RWPE1 (cell line): Measurements from ENCODE around the gene MAP3K4.

ENCODE experiments used
- CTCF ChIA-PET: fragments of 350-600 bp; sonication (Branson Sonifier 250); formaldehyde crosslinking; extraction: SDS; loops from one replicate; lab custom pipeline; 2021; lab: Yijun Ruan, JAX
- POLR2A ChIA-PET: fragments of 400-600 bp; formaldehyde crosslinking; extraction: SDS; loops from one replicate; lab custom pipeline; 2020; ENCODE audit warnings: antibody characterized with exemption; ENCODE audit not compliant: low non-redundant PET; lab: Yijun Ruan, JAX
- DNase-seq: peaks from one replicate; pipeline ENCODE4 v3.0.0; 2012; ENCODE audit warnings: low spot score
- H3K27ac ChIP-seq: fragments of 450-650 bp; 2 replicates; pipeline ENCODE4 v1.5.1; 2017
- TF ChIP-seq, protein P1 (sequence below): fragments of 450-650 bp; conservative IDR thresholded peaks from 2 replicates; pipeline ENCODE4 v1.5.1; 2017; ENCODE audit warnings: low read depth, mild to moderate bottlenecking

The MAP3K4 gene

DNA sequence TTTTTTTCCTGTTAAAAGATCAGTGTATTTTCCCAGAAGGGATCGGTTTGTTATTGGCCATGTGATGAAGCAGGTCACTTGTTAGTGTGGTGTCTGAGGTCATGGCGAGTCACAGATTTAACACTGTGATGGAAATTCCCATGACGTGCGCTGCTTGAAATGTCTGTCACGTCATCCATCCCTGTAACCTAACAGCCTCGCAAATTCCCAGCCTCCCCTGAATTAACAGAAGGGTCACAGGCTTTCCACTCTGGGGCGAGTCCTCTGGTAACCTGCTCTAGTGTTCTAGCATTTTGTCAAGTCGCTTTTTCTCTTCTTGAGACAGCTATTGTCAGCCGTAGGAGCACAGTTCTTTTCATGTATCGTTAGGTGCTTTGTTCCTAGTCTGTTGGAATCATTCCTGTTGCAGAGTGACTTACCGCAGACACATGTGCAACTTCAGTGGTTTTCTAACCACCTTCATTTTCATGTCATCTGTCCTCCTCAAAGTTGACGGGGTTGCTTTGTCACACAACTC lies 137.2 kb downstream of the MAP3K4 start:
- DNase-seq, result no peak
- H3K27ac ChIP-seq, result no peak overlapping the region
- ChIA-PET POLR2A (no interaction called here), CTCF (interaction anchor here (0.6 kb wide), 1 partner anchor 78 kb away, joined by 4 read pairs; no protein-coding TSS in a partner anchor)
- TF ChIP-seq, protein P1, sequence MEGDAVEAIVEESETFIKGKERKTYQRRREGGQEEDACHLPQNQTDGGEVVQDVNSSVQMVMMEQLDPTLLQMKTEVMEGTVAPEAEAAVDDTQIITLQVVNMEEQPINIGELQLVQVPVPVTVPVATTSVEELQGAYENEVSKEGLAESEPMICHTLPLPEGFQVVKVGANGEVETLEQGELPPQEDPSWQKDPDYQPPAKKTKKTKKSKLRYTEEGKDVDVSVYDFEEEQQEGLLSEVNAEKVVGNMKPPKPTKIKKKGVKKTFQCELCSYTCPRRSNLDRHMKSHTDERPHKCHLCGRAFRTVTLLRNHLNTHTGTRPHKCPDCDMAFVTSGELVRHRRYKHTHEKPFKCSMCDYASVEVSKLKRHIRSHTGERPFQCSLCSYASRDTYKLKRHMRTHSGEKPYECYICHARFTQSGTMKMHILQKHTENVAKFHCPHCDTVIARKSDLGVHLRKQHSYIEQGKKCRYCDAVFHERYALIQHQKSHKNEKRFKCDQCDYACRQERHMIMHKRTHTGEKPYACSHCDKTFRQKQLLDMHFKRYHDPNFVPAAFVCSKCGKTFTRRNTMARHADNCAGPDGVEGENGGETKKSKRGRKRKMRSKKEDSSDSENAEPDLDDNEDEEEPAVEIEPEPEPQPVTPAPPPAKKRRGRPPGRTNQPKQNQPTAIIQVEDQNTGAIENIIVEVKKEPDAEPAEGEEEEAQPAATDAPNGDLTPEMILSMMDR, result no peak

DNA sequence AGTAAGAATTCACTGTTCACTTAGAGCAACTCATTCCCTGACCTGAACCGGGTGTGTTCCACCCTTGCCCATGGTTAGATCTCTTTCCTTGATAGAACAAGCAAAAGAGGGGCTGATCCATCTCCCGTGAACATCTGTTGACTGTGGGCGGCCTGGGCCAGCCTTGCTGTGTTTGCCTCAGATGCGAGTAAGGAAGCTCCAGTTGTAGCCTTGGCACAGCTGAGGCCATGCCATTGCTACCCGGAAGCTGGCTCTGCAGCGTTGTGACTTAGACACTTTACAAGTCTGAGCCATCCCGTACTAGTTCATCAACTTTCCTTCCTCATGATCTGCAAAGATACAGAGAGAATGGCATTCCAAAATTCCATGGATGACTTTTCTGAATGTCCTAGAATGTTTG lies 139.0 kb downstream of the MAP3K4 start:
- H3K27ac ChIP-seq, result no peak overlapping the region
- CTCF ChIA-PET, result interaction anchor here (1.3 kb wide), 1 partner anchor 246 kb away, joined by 4 read pairs; no protein-coding TSS in a partner anchor
- POLR2A ChIA-PET, result no interaction called here
- TF ChIP-seq, protein P1, result no peak
- no peak for DNase-seq

DNA sequence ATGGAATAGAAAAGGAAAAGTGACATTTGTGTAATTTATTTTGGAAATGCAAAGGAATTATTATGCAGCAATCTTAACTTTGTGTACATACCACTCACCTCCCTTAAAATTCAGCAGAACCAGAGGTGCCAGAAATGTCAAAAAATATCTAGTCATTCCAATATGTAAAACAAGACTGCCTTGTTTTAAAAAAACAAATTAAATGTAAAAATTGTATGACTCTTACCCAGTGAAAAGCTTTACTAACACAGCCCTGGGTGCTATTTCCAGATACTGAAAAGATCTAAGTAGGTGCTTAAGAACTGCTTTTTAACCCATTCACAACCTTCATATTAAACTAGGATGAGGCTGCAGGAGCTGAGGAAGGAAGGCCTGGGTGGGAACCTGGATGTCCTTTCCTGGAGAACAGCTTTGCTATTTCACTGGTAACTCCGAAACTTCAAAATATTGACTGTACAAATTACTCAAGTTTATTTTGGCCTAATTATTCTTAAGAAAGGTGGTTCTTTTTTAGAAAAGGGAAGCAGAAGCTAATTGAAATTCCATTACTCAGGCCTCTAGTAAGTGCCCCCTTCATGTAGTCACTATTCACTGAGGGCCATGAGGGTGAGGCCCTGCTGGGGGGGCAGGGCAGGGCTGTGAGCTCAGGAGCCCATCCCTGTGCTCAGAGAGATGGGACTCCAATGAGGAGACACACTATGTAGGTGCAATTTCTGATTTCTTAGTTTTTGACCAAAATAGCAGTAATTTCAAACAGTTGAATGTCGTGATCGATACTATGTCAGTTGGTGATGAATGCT lies 139.6 kb downstream of the MAP3K4 start:
- TF ChIP-seq, protein P1, result no peak
- no peak for DNase-seq
- ChIA-PET POLR2A (no interaction called here), CTCF (interaction anchor here (1.3 kb wide), 1 partner anchor 246 kb away, joined by 4 read pairs; no protein-coding TSS in a partner anchor)
- no peak overlapping the region for H3K27ac ChIP-seq

DNA sequence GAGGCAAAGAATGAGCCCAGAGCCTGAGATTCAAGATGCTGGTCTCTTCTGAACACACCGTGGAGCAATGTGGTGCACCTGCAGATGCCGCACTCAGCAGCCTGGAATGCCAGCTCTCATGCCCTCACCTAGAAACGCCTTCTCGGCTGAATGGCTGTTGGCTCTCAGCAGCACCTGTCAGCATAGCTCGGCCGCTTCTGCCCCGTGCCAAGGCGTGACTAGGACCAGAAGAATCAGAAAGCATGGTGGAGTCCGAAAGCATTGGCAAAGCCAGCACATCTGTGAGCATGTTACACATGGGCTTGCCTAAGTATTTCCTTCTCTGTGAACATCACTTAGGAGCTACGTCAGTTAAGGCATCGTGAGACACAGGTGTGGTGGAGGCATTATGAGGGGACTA lies 140.8 kb downstream of the MAP3K4 start:
- ChIA-PET POLR2A (no interaction called here), CTCF (interaction anchor here (0.7 kb wide), 1 partner anchor 62 kb away, joined by 3 read pairs; no protein-coding TSS in a partner anchor)
- TF ChIP-seq, protein P1, result no peak
- no peak for DNase-seq
- no peak overlapping the region for H3K27ac ChIP-seq

DNA sequence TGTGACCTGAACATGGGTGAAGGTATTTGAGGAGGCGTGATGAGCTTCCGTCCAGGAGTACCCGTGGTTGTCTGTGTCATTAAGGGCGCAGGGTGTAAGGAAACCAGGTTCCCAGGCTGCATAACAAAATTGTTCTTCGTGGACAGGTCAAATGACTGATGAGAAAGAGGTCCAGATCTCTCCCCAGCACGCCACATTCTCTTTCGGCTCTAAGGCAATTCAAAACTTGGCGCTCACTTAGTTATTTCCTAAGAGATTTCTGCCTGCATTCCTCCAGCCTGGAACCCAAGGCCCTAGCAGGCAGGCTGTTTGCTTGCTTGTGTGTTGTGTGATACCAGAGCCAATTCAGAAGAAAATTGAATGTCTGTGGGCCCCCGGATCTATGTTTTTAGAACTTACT lies 142.4 kb downstream of the MAP3K4 start:
- no peak for DNase-seq
- TF ChIP-seq, protein P1, result no peak
- POLR2A ChIA-PET, result no interaction called here
- no peak overlapping the region for H3K27ac ChIP-seq
- CTCF ChIA-PET, result interaction anchor here (0.6 to 1.0 kb wide), 2 partner anchors 141 to 242 kb away, joined by 4 read pairs; no protein-coding TSS in a partner anchor

GRCh38 chr6:161134550-161135298 lies 143.2 kb downstream of the MAP3K4 start:
- H3K27ac ChIP-seq, result no peak overlapping the region
- DNase-seq, result no peak
- POLR2A ChIA-PET, result no interaction called here
- TF ChIP-seq, protein P1, result no peak
- CTCF ChIA-PET, result interaction anchor here (0.8 kb wide), 1 partner anchor 240 kb away, joined by 4 read pairs; no protein-coding TSS in a partner anchor
